Trophoblast cell (in vitro differentiated cells and primary cell): Measurements from ENCODE around the gene CMTM2.
"Not testable (repeated sequence)": the region's sequence is repeated elsewhere in the genome, so short reads cannot be mapped to it uniquely, and the experiment has no call there.

ENCODE experiments used
- DNase-seq, 2 donors: peaks; one replicate each; pipeline ENCODE4 v3.0.0-alpha.2; 2016
- H2AFZ ChIP-seq: 2 replicates; pipeline ENCODE4 v1.6.1; 2013; ENCODE audit warnings: low read length, moderate library complexity, mild to moderate bottlenecking; ENCODE audit not compliant: insufficient read depth, poor library complexity
- H2AK5ac ChIP-seq: 2 replicates; pipeline ENCODE4 v1.6.1; 2013; ENCODE audit warnings: mild to moderate bottlenecking, low read length
- H2BK120ac ChIP-seq: 2 replicates; pipeline ENCODE4 v1.6.1; 2013; ENCODE audit warnings: low read length, mild to moderate bottlenecking, moderate library complexity; ENCODE audit not compliant: insufficient read depth, poor library complexity
- H2BK12ac ChIP-seq: 2 replicates; pipeline ENCODE4 v1.6.1; 2013; ENCODE audit warnings: mild to moderate bottlenecking, low read length, moderate library complexity
- H2BK5ac ChIP-seq: 2 replicates; pipeline ENCODE4 v1.6.1; 2013; ENCODE audit warnings: low read length, low read depth, moderate library complexity, mild to moderate bottlenecking; ENCODE audit not compliant: poor library complexity
- H3K14ac ChIP-seq: 2 replicates; pipeline ENCODE4 v1.6.1; 2013; ENCODE audit warnings: mild to moderate bottlenecking, low read length
- H3K18ac ChIP-seq: 2 replicates; pipeline ENCODE4 v1.6.1; 2013; ENCODE audit warnings: mild to moderate bottlenecking, low read length
- H3K23ac ChIP-seq: 2 replicates; pipeline ENCODE4 v1.6.1; 2013; ENCODE audit warnings: low read length
- H3K27ac ChIP-seq: 2 replicates; pipeline ENCODE4 v1.5.1; 2013; ENCODE audit warnings: low read depth, mild to moderate bottlenecking, inconsistent platforms, low read length, moderate library complexity
- H3K27me3 ChIP-seq: 2 replicates; pipeline ENCODE4 v1.6.1; 2013; ENCODE audit warnings: inconsistent platforms, mild to moderate bottlenecking, low read length, moderate library complexity; ENCODE audit not compliant: insufficient read depth
- H3K36me3 ChIP-seq, 2 experiments: 1 replicate in 1 of 2; 2 replicates in 1 of 2; pipeline ENCODE4 v1.6.1; 2013; ENCODE audit warnings: low read length in 2 of 2, mild to moderate bottlenecking in 2 of 2, moderate library complexity in 1 of 2; ENCODE audit not compliant: insufficient read depth in 2 of 2, control insufficient read depth in 1 of 2
- H3K4ac ChIP-seq: 2 replicates; pipeline ENCODE4 v1.6.1; 2013; ENCODE audit warnings: low read depth, mild to moderate bottlenecking, low read length, moderate library complexity
- H3K4me1 ChIP-seq, 2 experiments: 1 replicate in 1 of 2; 2 replicates in 1 of 2; pipeline ENCODE4 v1.6.1; 2013; ENCODE audit warnings: low read length in 2 of 2, mild to moderate bottlenecking in 2 of 2, moderate library complexity in 1 of 2; ENCODE audit not compliant: insufficient read depth in 2 of 2, control insufficient read depth in 1 of 2
- H3K4me2 ChIP-seq: 2 replicates; pipeline ENCODE4 v1.6.1; 2013; ENCODE audit warnings: inconsistent platforms, mild to moderate bottlenecking, low read length, moderate library complexity
- H3K4me3 ChIP-seq: 2 replicates; pipeline ENCODE4 v1.5.1; 2013; ENCODE audit warnings: mild to moderate bottlenecking, low read depth, low read length, inconsistent platforms
- H3K79me1 ChIP-seq: one replicate; pipeline ENCODE4 v1.6.1; 2013; ENCODE audit warnings: low read length
- H3K79me2 ChIP-seq: 2 replicates; pipeline ENCODE4 v1.6.1; 2013; ENCODE audit warnings: low read length, mild to moderate bottlenecking; ENCODE audit not compliant: control insufficient read depth, insufficient read depth, poor library complexity
- H3K9ac ChIP-seq: 2 replicates; pipeline ENCODE4 v1.6.1; 2013; ENCODE audit warnings: mild to moderate bottlenecking, low read length
- H3K9me3 ChIP-seq: 2 replicates; pipeline ENCODE4 v1.6.1; 2013; ENCODE audit warnings: low read depth, mild to moderate bottlenecking, control low read depth, inconsistent platforms, low read length; ENCODE audit not compliant: insufficient read depth
- H4K12ac ChIP-seq: 2 replicates; pipeline ENCODE4 v1.6.1; 2013; ENCODE audit warnings: low read depth, mild to moderate bottlenecking, low read length, moderate library complexity
- H4K8ac ChIP-seq: 2 replicates; pipeline ENCODE4 v1.6.1; 2013; ENCODE audit warnings: low read depth, mild to moderate bottlenecking, low read length, moderate library complexity
- H4K91ac ChIP-seq: one replicate; pipeline ENCODE4 v1.6.1; 2013; ENCODE audit warnings: low read depth, mild to moderate bottlenecking, low read length, moderate library complexity
- WGBS: extraction: QIAGEN DNeasy Blood & Tissue Kit; methylation state at CpG from one replicate; pipeline ENCODE4 v1.1.7; 2013; ENCODE audit warnings: missing lambda C conversion rate; ENCODE audit not compliant: insufficient read length, insufficient coverage; ENCODE audit errors: extremely low coverage; 5-methylcytosine and 5-hydroxymethylcytosine counted together

The CMTM2 gene

GRCh38 chr16:66631558-66631957 lies 52.3 kb downstream of the CMTM2 start:
- H2AFZ ChIP-seq, H4K8ac ChIP-seq, H2BK5ac ChIP-seq, H3K23ac ChIP-seq, H2AK5ac ChIP-seq, H3K9me3 ChIP-seq, H2BK120ac ChIP-seq, H3K18ac ChIP-seq, H2BK12ac ChIP-seq, H3K9ac ChIP-seq, H3K79me2 ChIP-seq, H3K4me2 ChIP-seq, H3K79me1 ChIP-seq, H3K4ac ChIP-seq, H4K91ac ChIP-seq, H3K27ac ChIP-seq, H3K14ac ChIP-seq, H3K27me3 ChIP-seq, H3K4me3 ChIP-seq, H3K36me3 ChIP-seq, DNase-seq, H3K4me1 ChIP-seq, H4K12ac ChIP-seq: not testable (repeated sequence)
- no CpG with 5 or more reads among the region's 4 CpGs for WGBS

GRCh38 chr16:66634527-66635196 lies 55.4 kb downstream of the CMTM2 start:
- no peaks in the 10 kb centered on the region for H3K4me1 ChIP-seq
- H4K91ac ChIP-seq: no peak overlapping the region
- peaks cover 0 to 5% of the 10 kb centered on the region in 2 experiments for H3K36me3 ChIP-seq
- no peak overlapping the region for H3K9ac ChIP-seq
- no peaks in the 10 kb centered on the region for H3K79me2 ChIP-seq
- no peak overlapping the region for H3K14ac ChIP-seq
- WGBS: no CpG with 5 or more reads among the region's 4 CpGs
- H3K18ac ChIP-seq: no peak overlapping the region
- no peak overlapping the region for H2BK12ac ChIP-seq
- no peak overlapping the region for H3K23ac ChIP-seq
- H4K12ac ChIP-seq: no peak overlapping the region
- no peak overlapping the region for H2AK5ac ChIP-seq
- H3K27me3 ChIP-seq: no peaks in the 10 kb centered on the region
- H2BK120ac ChIP-seq: no peak overlapping the region
- H3K9me3 ChIP-seq: no peaks in the 10 kb centered on the region
- H3K4ac ChIP-seq: no peak overlapping the region
- no peak overlapping the region for H4K8ac ChIP-seq
- H3K79me1 ChIP-seq: no peaks in the 10 kb centered on the region
- H3K4me3 ChIP-seq: no peak overlapping the region
- H3K27ac ChIP-seq: no peak overlapping the region
- no peak overlapping the region for H2BK5ac ChIP-seq
- H2AFZ ChIP-seq: no peak overlapping the region
- no peak for DNase-seq
- no peak overlapping the region for H3K4me2 ChIP-seq

GRCh38 chr16:66635406-66635805 lies 56.1 kb downstream of the CMTM2 start:
- H3K4me2 ChIP-seq: no peak overlapping the region
- no peaks in the 10 kb centered on the region for H3K27me3 ChIP-seq
- no peaks in the 10 kb centered on the region for H3K79me1 ChIP-seq
- H2AFZ ChIP-seq: no peak overlapping the region
- no CpG with 5 or more reads among the region's 6 CpGs for WGBS
- H4K91ac ChIP-seq: no peak overlapping the region
- no peak overlapping the region for H2BK5ac ChIP-seq
- H2BK12ac ChIP-seq: no peak overlapping the region
- H3K4me1 ChIP-seq: no peaks in the 10 kb centered on the region
- H2BK120ac ChIP-seq: no peak overlapping the region
- H3K9ac ChIP-seq: no peak overlapping the region
- H3K4me3 ChIP-seq: no peak overlapping the region
- H3K79me2 ChIP-seq: no peaks in the 10 kb centered on the region
- peaks cover under 1% of the 10 kb centered on the region for H3K9me3 ChIP-seq
- H2AK5ac ChIP-seq: no peak overlapping the region
- H4K12ac ChIP-seq: no peak overlapping the region
- no peak overlapping the region for H4K8ac ChIP-seq
- H3K27ac ChIP-seq: no peak overlapping the region
- no peak overlapping the region for H3K14ac ChIP-seq
- no peak for DNase-seq
- no peak overlapping the region for H3K18ac ChIP-seq
- peaks cover 0 to 4% of the 10 kb centered on the region in 2 experiments for H3K36me3 ChIP-seq
- H3K23ac ChIP-seq: no peak overlapping the region
- no peak overlapping the region for H3K4ac ChIP-seq

- peaks cover 2% of the 10 kb centered on the region for H3K9me3 ChIP-seq
- H3K4me1 ChIP-seq: no peaks in the 10 kb centered on the region
- no peak overlapping the region for H2AFZ ChIP-seq
- H3K9ac ChIP-seq: no peak overlapping the region
- no peak overlapping the region for H3K4me3 ChIP-seq
- no peaks in the 10 kb centered on the region for H3K27me3 ChIP-seq
- no peak overlapping the region for H2BK12ac ChIP-seq
- H3K18ac ChIP-seq: no peak overlapping the region
- no peak overlapping the region for H4K91ac ChIP-seq
- no peaks in the 10 kb centered on the region for H3K79me1 ChIP-seq
- DNase-seq: no peak
- no peaks in the 10 kb centered on the region for H3K79me2 ChIP-seq
- no peak overlapping the region for H2AK5ac ChIP-seq
- no peak overlapping the region for H3K14ac ChIP-seq
- H3K27ac ChIP-seq: no peak overlapping the region
- no peak overlapping the region for H3K23ac ChIP-seq
- peaks cover 0 to 4% of the 10 kb centered on the region in 2 experiments for H3K36me3 ChIP-seq
- no peak overlapping the region for H2BK5ac ChIP-seq
- no peak overlapping the region for H3K4me2 ChIP-seq
- no peak overlapping the region for H3K4ac ChIP-seq
- no CpG with 5 or more reads among the region's 5 CpGs for WGBS
- H4K12ac ChIP-seq: no peak overlapping the region
- H2BK120ac ChIP-seq: no peak overlapping the region
- H4K8ac ChIP-seq: no peak overlapping the region
These were observed 56.9 kb downstream of the CMTM2 start for GRCh38 chr16:66636199-66636598.
